Fibroblast of lung (primary cell): Measurements from ENCODE around the gene ZBP1. TPM values are rescaled to one million over a fixed set of nuclear protein-coding genes. Genes with fewer than 3 reads are reported as not detected.

Experiments used
- DNase-seq, 2 donors: peaks; one replicate each; pipeline versions ENCODE4 v3.0.0 to v3.0.0-alpha.2; 2010; ENCODE audit warnings: low read depth in 2 of 2
- H2AFZ ChIP-seq: 2 replicates; pipeline ENCODE4 v1.5.1; 2012; ENCODE audit warnings: low read length, control low read depth, inconsistent platforms
- H3K27ac ChIP-seq: 2 replicates; pipeline ENCODE4 v1.5.1; 2011; ENCODE audit warnings: low read length, control low read depth; ENCODE audit not compliant: insufficient read depth
- H3K27me3 ChIP-seq: 2 replicates; pipeline ENCODE4 v1.5.1; 2011; ENCODE audit warnings: mild to moderate bottlenecking, low read length; ENCODE audit not compliant: control insufficient read depth, insufficient read depth
- H3K36me3 ChIP-seq: 2 replicates; pipeline ENCODE4 v1.5.1; 2011; ENCODE audit warnings: low read length; ENCODE audit not compliant: control insufficient read depth, insufficient read depth
- H3K4me1 ChIP-seq: 2 replicates; pipeline ENCODE4 v1.5.1; 2011; ENCODE audit warnings: low read length; ENCODE audit not compliant: control insufficient read depth, insufficient read depth; ENCODE audit errors: extremely low read depth
- H3K4me2 ChIP-seq: 2 replicates; pipeline ENCODE4 v1.5.1; 2011; ENCODE audit warnings: low read length, control low read depth; ENCODE audit not compliant: insufficient read depth; ENCODE audit errors: extremely low read depth
- H3K4me3 ChIP-seq, 4 experiments: fragments of 200-600 bp in 1 of 4; sonication (generic) in 1 of 4; replicated peaks in 1 of 4; 2 replicates each; pipeline ENCODE4 v1.5.1; 2011 to 2016; ENCODE audit warnings: low read length in 4 of 4, low read depth in 3 of 4, mild to moderate bottlenecking in 3 of 4, control low read depth in 2 of 4, inconsistent platforms in 1 of 4, mixed read lengths in 1 of 4; ENCODE audit not compliant: insufficient read depth in 1 of 4; ENCODE audit errors: control extremely low read depth in 1 of 4
- H3K79me2 ChIP-seq: 2 replicates; pipeline ENCODE4 v1.5.1; 2012; ENCODE audit warnings: mild to moderate bottlenecking, low read length, inconsistent platforms; ENCODE audit not compliant: control insufficient read depth, insufficient read depth
- H3K9ac ChIP-seq: 2 replicates; pipeline ENCODE4 v1.5.1; 2011; ENCODE audit warnings: mild to moderate bottlenecking, low read length, control low read depth; ENCODE audit not compliant: insufficient read depth
- H3K9me3 ChIP-seq: 2 replicates; pipeline ENCODE4 v1.5.1; 2012; ENCODE audit warnings: low read depth, low read length; ENCODE audit not compliant: control insufficient read depth, insufficient read depth
- H4K20me1 ChIP-seq: 2 replicates; pipeline ENCODE4 v1.5.1; 2011; ENCODE audit warnings: low read length; ENCODE audit not compliant: control insufficient read depth, insufficient read depth; ENCODE audit errors: extremely low read depth
- CTCF ChIP-seq, 2 donors: IDR thresholded peaks in 1 of 2; conservative IDR thresholded peaks in 1 of 2; 1 replicate in 1 of 2; 2 replicates in 1 of 2; pipeline ENCODE4 v1.5.1; 2011 to 2012; ENCODE audit warnings: low read length in 2 of 2, control low read depth in 1 of 2, inconsistent platforms in 1 of 2, low read depth in 1 of 2, mild to moderate bottlenecking in 1 of 2
- EZH2 ChIP-seq: IDR thresholded peaks from 2 replicates; pipeline ENCODE4 v1.5.1; 2012; ENCODE audit warnings: low read length, control low read depth, mild to moderate bottlenecking; ENCODE audit errors: missing control alignments
- polyA plus RNA-seq, 2 donors: library from polyadenylated mRNA; depleted of rRNA in 1 of 2; stranded (reverse) in 1 of 2; unstranded in 1 of 2; fragments of >200 nt; gene quantifications; 2 replicates each; pipeline ENCODE4 v1.2.1, GENCODE V29; 2011 to 2012; ENCODE audit warnings: missing spikeins in 1 of 2
- total RNA-seq: library from RNA; depleted of rRNA; stranded (reverse); fragments of >200 nt; gene quantifications from 2 replicates; pipeline ENCODE4 v1.2.1, GENCODE V29; 2014

The ZBP1 gene
- total and polyA plus RNA-seq, 2 donors (not counting 1 experiment from before 2014, with no cell fraction given): not detected

GRCh38 chr20:57655809-57656155 is 35.6 kb upstream of the ZBP1 start:
- no peak overlapping the region for H3K27ac ChIP-seq
- TF ChIP-seq EZH2 (no peak), CTCF (conservative IDR thresholded peaks at IDR 0.05 in 1 of 2, IDR thresholded peaks at IDR 0.05 in 1 of 2; ENCODE audit: low read depth in 1 of 2, low read length in 2 of 2) (no peak)
- H3K36me3 ChIP-seq: no peaks in the 10 kb centered on the region
- H4K20me1 ChIP-seq: no peaks in the 10 kb centered on the region
- no peaks in the 10 kb centered on the region for H3K79me2 ChIP-seq
- no peak overlapping the region for H3K9ac ChIP-seq
- no peak overlapping the region for H3K4me3 ChIP-seq
- no peak overlapping the region for H2AFZ ChIP-seq
- DNase-seq: no peak
- no peaks in the 10 kb centered on the region for H3K9me3 ChIP-seq
- no peaks in the 10 kb centered on the region for H3K27me3 ChIP-seq
- no peaks in the 10 kb centered on the region for H3K4me1 ChIP-seq
- no peak overlapping the region for H3K4me2 ChIP-seq

- no peak overlapping the region for H3K27ac ChIP-seq
- H3K4me2 ChIP-seq: no peak overlapping the region
- H3K9ac ChIP-seq: no peak overlapping the region
- H3K9me3 ChIP-seq: no peaks in the 10 kb centered on the region
- H3K79me2 ChIP-seq: no peaks in the 10 kb centered on the region
- TF ChIP-seq CTCF (conservative IDR thresholded peaks at IDR 0.05 in 1 of 2, IDR thresholded peaks at IDR 0.05 in 1 of 2; ENCODE audit: low read depth in 1 of 2, low read length in 2 of 2) (no peak), EZH2 (no peak)
- DNase-seq: peak in 1 of 2 donors; percentile 20
- H3K36me3 ChIP-seq: no peaks in the 10 kb centered on the region
- H4K20me1 ChIP-seq: no peaks in the 10 kb centered on the region
- no peaks in the 10 kb centered on the region for H3K4me1 ChIP-seq
- H2AFZ ChIP-seq: no peak overlapping the region
- H3K4me3 ChIP-seq: no peak overlapping the region
- H3K27me3 ChIP-seq: no peaks in the 10 kb centered on the region
Observed at GRCh38 chr20:57654998-57655808, 35.0 kb upstream of the ZBP1 start.

- Histone ChIP-seq H2AFZ (no peak overlapping the region), H3K9me3 (no peaks in the 10 kb centered on the region), H3K4me2 (no peak overlapping the region), H3K27ac (no peak overlapping the region), H3K4me1 (no peaks in the 10 kb centered on the region), H3K4me3 (no peak overlapping the region), H3K36me3 (no peaks in the 10 kb centered on the region), H3K9ac (no peak overlapping the region), H3K79me2 (no peaks in the 10 kb centered on the region), H3K27me3 (no peaks in the 10 kb centered on the region), H4K20me1 (no peaks in the 10 kb centered on the region)
- peak; percentile 82 to 83 for TF ChIP-seq CTCF (conservative IDR thresholded peaks at IDR 0.05 in 1 of 2, IDR thresholded peaks at IDR 0.05 in 1 of 2; ENCODE audit: low read depth in 1 of 2, low read length in 2 of 2)
- no peak for TF ChIP-seq EZH2
- DNase-seq: peak; percentile 55 to 66
Observed at GRCh38 chr20:57654363-57654997, 34.3 kb upstream of the ZBP1 start.
